Activated naive CD8-positive, alpha-beta T cell (primary cell): Measurements from ENCODE around the gene SPACDR.
"Not testable (repeated sequence)": the region's sequence is repeated elsewhere in the genome, so short reads cannot be mapped to it uniquely, and the experiment has no call there.

Source experiments
- H3K27ac Mint-ChIP-seq: one replicate; pipeline ENCODE4 v1.8.0; 2021; ENCODE audit warnings: mixed read lengths
- H3K27me3 Mint-ChIP-seq: one replicate; pipeline ENCODE4 v1.8.0; 2021; ENCODE audit warnings: mixed read lengths
- H3K36me3 Mint-ChIP-seq: one replicate; pipeline ENCODE4 v1.8.0; 2021; ENCODE audit warnings: mixed read lengths
- H3K4me1 Mint-ChIP-seq: one replicate; pipeline ENCODE4 v1.8.0; 2021; ENCODE audit warnings: low read depth, mixed read lengths
- H3K4me3 Mint-ChIP-seq: one replicate; pipeline ENCODE4 v1.8.0; 2021; ENCODE audit warnings: mild to moderate bottlenecking, mixed read lengths
- H3K9me3 Mint-ChIP-seq: one replicate; pipeline ENCODE4 v1.8.0; 2021; ENCODE audit warnings: low read depth, mixed read lengths

SPACDR gene, protein sequence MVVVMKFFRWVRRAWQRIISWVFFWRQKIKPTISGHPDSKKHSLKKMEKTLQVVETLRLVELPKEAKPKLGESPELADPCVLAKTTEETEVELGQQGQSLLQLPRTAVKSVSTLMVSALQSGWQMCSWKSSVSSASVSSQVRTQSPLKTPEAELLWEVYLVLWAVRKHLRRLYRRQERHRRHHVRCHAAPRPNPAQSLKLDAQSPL

DNA sequence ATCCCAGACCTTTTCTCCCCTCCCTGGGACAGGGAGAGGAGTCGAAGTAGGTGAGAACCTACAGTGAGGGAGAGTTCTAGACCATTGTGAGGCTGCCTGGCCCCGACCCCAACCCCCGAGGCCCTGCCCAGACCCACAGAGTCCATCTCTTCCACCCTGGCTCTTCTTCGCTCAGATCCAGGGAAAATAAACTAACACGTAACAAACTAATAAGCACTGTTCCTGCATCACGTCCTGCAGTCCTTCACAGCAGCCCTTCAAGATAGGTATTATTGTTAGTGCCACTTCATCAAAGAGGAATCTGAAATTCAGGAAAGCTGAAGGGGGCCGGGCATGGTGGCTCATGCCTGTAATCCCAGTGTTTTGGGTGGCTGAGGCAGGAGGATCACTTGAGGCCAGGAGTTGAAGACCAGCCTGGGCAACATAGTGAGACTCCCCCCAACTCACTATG lies at the start of gene SPACDR:
Gene SPACDR, minus strand, starts transcription at position 51 of the 451 bp plus-strand sequence. CDS start 235 bp downstream, outside the sequence.
- Mint-ChIP-seq H3K36me3 (no peaks in the 10 kb centered on the region), H3K9me3 (no peaks in the 10 kb centered on the region), H3K4me3 (no peak within 1 kb of the TSS), H3K4me1 (peaks cover 2% of the 10 kb centered on the region), H3K27me3 (no peaks in the 10 kb centered on the region), H3K27ac (no peak within 1 kb of the TSS)

DNA sequence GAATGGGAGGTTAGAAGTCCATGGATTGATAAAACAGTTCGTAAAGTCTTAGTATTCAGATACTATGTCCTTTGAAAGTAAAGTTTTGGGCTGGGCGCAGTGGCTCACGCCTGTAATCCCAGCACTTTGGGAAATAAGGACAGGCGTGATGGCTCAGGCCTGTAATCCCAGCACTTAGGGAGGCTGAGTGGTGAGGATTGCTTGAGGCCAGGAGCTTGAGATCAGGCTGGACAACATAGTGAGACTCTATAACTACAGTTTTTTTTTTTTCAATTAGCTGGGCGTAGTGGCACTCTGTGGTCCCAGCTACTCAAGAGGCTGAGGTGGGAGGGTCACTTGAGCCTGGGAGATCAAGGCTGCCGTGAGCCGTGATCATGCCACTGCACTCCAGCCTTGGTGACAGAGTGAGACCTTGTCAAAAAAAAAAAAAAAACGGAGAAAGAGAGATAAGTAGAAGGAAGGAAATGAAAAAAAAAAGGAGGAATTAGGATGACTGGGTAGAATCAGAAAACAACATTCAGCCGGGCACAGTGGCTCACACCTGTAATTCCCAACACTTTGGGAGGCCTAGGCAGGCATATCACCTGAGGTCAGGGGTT lies 49.3 kb upstream of the SPACDR start:
- no peaks in the 10 kb centered on the region for H3K36me3 Mint-ChIP-seq
- H3K27me3 Mint-ChIP-seq, result no peaks in the 10 kb centered on the region
- no peaks in the 10 kb centered on the region for H3K9me3 Mint-ChIP-seq
- no peak overlapping the region for H3K27ac Mint-ChIP-seq
- peaks cover 29% of the 10 kb centered on the region for H3K4me1 Mint-ChIP-seq
- H3K4me3 Mint-ChIP-seq, result no peak overlapping the region

DNA sequence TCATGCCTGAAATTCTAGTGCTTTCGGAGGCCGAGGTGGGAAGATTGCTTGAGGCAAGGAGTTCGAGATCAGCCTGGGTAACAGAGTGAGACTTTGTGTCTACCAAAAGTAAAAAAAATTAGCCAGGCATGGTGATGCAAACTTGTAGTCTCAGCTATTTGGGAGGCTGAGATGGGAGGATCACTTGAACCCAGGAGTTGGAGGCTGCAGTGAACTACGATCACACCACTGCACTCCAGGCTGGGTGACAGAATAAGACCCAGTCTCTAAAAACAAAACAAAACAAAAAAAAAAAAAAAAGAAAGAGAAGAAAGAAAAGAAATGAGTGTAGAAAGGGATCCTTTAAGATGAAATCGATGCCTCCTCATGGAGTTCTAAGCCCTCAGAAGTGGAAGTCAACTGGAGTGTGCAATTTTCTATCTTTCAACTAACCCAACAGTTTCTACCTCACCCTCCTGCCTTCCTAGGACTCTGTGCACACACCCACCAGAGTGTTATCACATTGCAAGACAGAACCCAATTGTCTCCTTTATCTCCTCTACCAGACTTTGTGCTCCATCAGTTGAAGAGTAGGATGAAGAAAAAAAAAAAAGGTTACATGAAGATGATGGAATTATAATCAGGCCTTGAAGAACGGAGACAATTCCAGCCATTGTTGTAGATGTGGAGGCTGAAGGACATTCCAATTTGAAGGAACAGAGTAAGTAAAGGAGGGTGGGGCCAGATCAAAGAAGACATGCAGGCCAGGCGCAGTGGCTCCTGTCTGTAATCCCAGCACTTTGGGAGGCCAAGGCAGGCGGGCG lies 46.6 kb upstream of the SPACDR start:
- Mint-ChIP-seq H3K27me3 (no peaks in the 10 kb centered on the region), H3K4me3 (no peak overlapping the region), H3K4me1 (peaks cover 13% of the 10 kb centered on the region), H3K9me3 (no peaks in the 10 kb centered on the region), H3K36me3 (no peaks in the 10 kb centered on the region), H3K27ac (no peak overlapping the region)

- Mint-ChIP-seq H3K27ac (no peak overlapping the region), H3K27me3 (no peaks in the 10 kb centered on the region), H3K9me3 (no peaks in the 10 kb centered on the region), H3K4me1 (peaks cover 6% of the 10 kb centered on the region), H3K4me3 (no peak overlapping the region), H3K36me3 (no peaks in the 10 kb centered on the region)
These were observed 45.2 kb upstream of the SPACDR start for GRCh38 chr7:100509231-100509630.

GRCh38 chr7:100506356-100506923 lies 42.4 kb upstream of the SPACDR start:
- Mint-ChIP-seq H3K9me3 (no peaks in the 10 kb centered on the region), H3K27ac (no peak overlapping the region), H3K4me1 (no peaks in the 10 kb centered on the region), H3K4me3 (no peak overlapping the region), H3K27me3 (no peaks in the 10 kb centered on the region), H3K36me3 (no peaks in the 10 kb centered on the region)

GRCh38 chr7:100504887-100505611 lies 41.0 kb upstream of the SPACDR start:
- Mint-ChIP-seq H3K4me3 (no peak overlapping the region), H3K4me1 (no peaks in the 10 kb centered on the region), H3K27ac (no peak overlapping the region), H3K9me3 (no peaks in the 10 kb centered on the region), H3K27me3 (no peaks in the 10 kb centered on the region), H3K36me3 (no peaks in the 10 kb centered on the region)

- H3K9me3 Mint-ChIP-seq, H3K27ac Mint-ChIP-seq, H3K4me3 Mint-ChIP-seq, H3K27me3 Mint-ChIP-seq, H3K36me3 Mint-ChIP-seq, H3K4me1 Mint-ChIP-seq: not testable (repeated sequence)
These were observed 40.0 kb upstream of the SPACDR start for GRCh38 chr7:100504031-100504430.

- H3K4me1 Mint-ChIP-seq, H3K27ac Mint-ChIP-seq, H3K36me3 Mint-ChIP-seq, H3K4me3 Mint-ChIP-seq, H3K27me3 Mint-ChIP-seq, H3K9me3 Mint-ChIP-seq: not testable (repeated sequence)
These were observed 36.7 kb upstream of the SPACDR start for GRCh38 chr7:100500743-100501142.

- Mint-ChIP-seq H3K36me3 (no peaks in the 10 kb centered on the region), H3K9me3 (no peaks in the 10 kb centered on the region), H3K4me1 (peaks cover 8% of the 10 kb centered on the region), H3K4me3 (no peak overlapping the region), H3K27me3 (no peaks in the 10 kb centered on the region), H3K27ac (no peak overlapping the region)
These were observed 32.4 kb upstream of the SPACDR start for GRCh38 chr7:100496509-100496908.

DNA sequence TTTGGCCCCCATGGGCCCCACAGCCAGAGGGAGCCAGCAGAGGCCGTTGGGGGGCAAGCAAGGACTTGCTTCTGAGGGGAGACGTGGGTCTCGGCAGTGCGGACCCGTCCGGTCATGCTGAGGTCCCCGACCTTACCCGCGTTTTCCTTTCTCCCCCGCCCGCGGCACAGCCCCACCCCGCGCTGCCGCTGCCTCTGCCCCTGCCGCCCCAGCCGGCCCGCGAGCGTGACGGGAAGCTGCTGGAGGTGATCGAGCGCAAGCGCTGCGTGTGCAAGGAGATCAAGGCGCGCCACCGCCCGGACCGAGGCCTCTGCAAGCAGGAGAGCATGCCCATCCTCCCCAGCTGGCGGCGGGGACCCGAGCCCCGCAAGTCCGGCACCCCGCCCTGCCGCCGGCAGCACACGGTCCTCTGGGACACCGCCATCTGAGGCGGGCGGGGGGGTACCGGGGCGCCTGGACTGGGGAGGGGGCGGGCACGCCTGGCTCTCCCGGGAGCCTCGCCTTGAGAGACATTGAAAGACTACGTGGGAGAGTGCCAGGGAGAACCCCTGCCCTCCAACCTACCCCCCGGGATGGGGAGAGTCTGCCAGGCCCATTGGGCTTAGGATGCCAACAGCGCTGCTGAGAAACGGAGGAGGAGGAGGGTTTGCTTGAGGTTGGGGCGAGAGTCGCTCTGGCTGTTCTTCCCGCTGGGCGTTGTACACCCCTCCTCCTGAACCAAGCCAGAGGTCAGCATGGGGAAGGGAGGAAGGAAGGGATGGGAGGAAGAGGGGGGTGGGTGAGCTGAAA lies 29.6 kb upstream of the SPACDR start:
- Mint-ChIP-seq H3K36me3 (no peaks in the 10 kb centered on the region), H3K4me1 (peaks cover 8% of the 10 kb centered on the region), H3K9me3 (no peaks in the 10 kb centered on the region), H3K27ac (no peak overlapping the region), H3K4me3 (peak overlapping the region; percentile 79), H3K27me3 (no peaks in the 10 kb centered on the region)

GRCh38 chr7:100492738-100493475 lies 28.8 kb upstream of the SPACDR start:
- Mint-ChIP-seq H3K4me1 (peaks cover 8% of the 10 kb centered on the region), H3K27ac (peak overlapping the region; percentile 19), H3K36me3 (no peaks in the 10 kb centered on the region), H3K4me3 (peak overlapping the region; percentile 79), H3K27me3 (no peaks in the 10 kb centered on the region), H3K9me3 (no peaks in the 10 kb centered on the region)

GRCh38 chr7:100491192-100491578 lies 27.1 kb upstream of the SPACDR start:
- Mint-ChIP-seq H3K4me3 (no peak overlapping the region), H3K27ac (no peak overlapping the region), H3K27me3 (no peaks in the 10 kb centered on the region), H3K9me3 (no peaks in the 10 kb centered on the region), H3K36me3 (no peaks in the 10 kb centered on the region), H3K4me1 (peaks cover 8% of the 10 kb centered on the region)

- Mint-ChIP-seq H3K4me1 (peaks cover 8% of the 10 kb centered on the region), H3K36me3 (no peaks in the 10 kb centered on the region), H3K27me3 (no peaks in the 10 kb centered on the region), H3K4me3 (no peak overlapping the region), H3K9me3 (no peaks in the 10 kb centered on the region), H3K27ac (no peak overlapping the region)
These were observed 26.6 kb upstream of the SPACDR start for GRCh38 chr7:100490483-100491191.
